H1 (cell line): ENCODE measurements around the gene GRK5. TPM values are rescaled to one million over a fixed set of nuclear protein-coding genes. Genes with fewer than 3 reads are reported as not detected.

Experiments
- CTCF ChIA-PET: fragments of 300-600 bp; sonication (Branson Sonifier 250); formaldehyde crosslinking; loops from one replicate; lab custom pipeline; 2021; ENCODE audit not compliant: partially characterized antibody; lab: Charles Lee
- POLR2A ChIA-PET: fragments of 300-600 bp; sonication (Branson Sonifier 250); formaldehyde crosslinking; loops from one replicate; lab custom pipeline; 2021; ENCODE audit warnings: inconsistent platforms; ENCODE audit not compliant: partially characterized antibody; lab: Charles Lee
- DNase-seq, 2 experiments: peaks; one replicate each; pipeline versions ENCODE4 v3.0.0 to v3.0.0-alpha.2; 2010 to 2022; ENCODE audit warnings: low spot score in 2 of 2, low read depth in 1 of 2, mixed read lengths in 1 of 2
- FAIRE-seq: peaks from 2 replicates; lab custom pipeline; 2011; peaks lifted over from hg19 to GRCh38; lab: Jason Lieb, UNC
- H2AFZ ChIP-seq: 2 replicates; pipeline ENCODE4 v1.8.1; 2012; ENCODE audit warnings: low read length, inconsistent platforms
- H2AK5ac ChIP-seq: 2 replicates; pipeline ENCODE4 v1.6.1; 2013; ENCODE audit warnings: low read depth, low read length
- H2BK120ac ChIP-seq: replicated peaks from 2 replicates; pipeline ENCODE3; 2013; ENCODE audit warnings: low read depth, low read length, inconsistent platforms
- H2BK12ac ChIP-seq: 2 replicates; pipeline ENCODE4 v1.6.1; 2013; ENCODE audit warnings: low read depth, low read length
- H2BK15ac ChIP-seq: 2 replicates; pipeline ENCODE4 v1.6.1; 2013; ENCODE audit warnings: low read length
- H2BK20ac ChIP-seq: 2 replicates; pipeline ENCODE4 v1.6.1; 2013; ENCODE audit warnings: low read length
- H2BK5ac ChIP-seq: 2 replicates; pipeline ENCODE4 v1.6.1; 2013; ENCODE audit warnings: low read depth, low read length
- H3K14ac ChIP-seq: 2 replicates; pipeline ENCODE4 v1.6.1; 2013; ENCODE audit warnings: inconsistent platforms; ENCODE audit not compliant: insufficient read length
- H3K18ac ChIP-seq: 2 replicates; pipeline ENCODE4 v1.6.1; 2013; ENCODE audit warnings: low read length; ENCODE audit errors: extremely low read depth
- H3K23ac ChIP-seq: 2 replicates; pipeline ENCODE4 v1.6.1; 2013; ENCODE audit warnings: inconsistent platforms; ENCODE audit not compliant: insufficient read length
- H3K23me2 ChIP-seq: 2 replicates; pipeline ENCODE4 v1.6.1; 2013; ENCODE audit warnings: low read depth, low read length
- H3K27ac ChIP-seq: 2 replicates; pipeline ENCODE4 v1.6.1; 2011; ENCODE audit warnings: low read depth, low read length, inconsistent platforms
- H3K27me3 ChIP-seq, 4 experiments: replicated peaks in 1 of 4; 1 replicate in 1 of 4; 2 replicates in 3 of 4; pipeline versions ENCODE4 v1.6.1 to v1.8.1; 2011 to 2013; ENCODE audit warnings: low read length in 3 of 4, mild to moderate bottlenecking in 3 of 4, inconsistent platforms in 2 of 4, mixed read lengths in 2 of 4, moderate library complexity in 1 of 4; ENCODE audit not compliant: control insufficient read depth in 3 of 4, insufficient read depth in 3 of 4; ENCODE audit errors: extremely low read depth in 1 of 4
- H3K36me3 ChIP-seq, 4 experiments: 2 replicates each; pipeline versions ENCODE4 v1.6.1 to v1.8.1; 2011 to 2013; ENCODE audit warnings: mild to moderate bottlenecking in 4 of 4, low read length in 3 of 4, moderate library complexity in 2 of 4, control low read depth in 1 of 4, inconsistent platforms in 1 of 4; ENCODE audit not compliant: insufficient read depth in 4 of 4, control insufficient read depth in 2 of 4
- H3K4ac ChIP-seq: replicated peaks from 2 replicates; pipeline ENCODE3; 2013; ENCODE audit warnings: low read length, low read depth, mixed read lengths, inconsistent platforms; ENCODE audit not compliant: insufficient read length
- H3K4me1 ChIP-seq, 4 experiments: replicated peaks in 1 of 4; 1 replicate in 1 of 4; 2 replicates in 3 of 4; pipeline versions ENCODE4 v1.6.1 to v1.8.1; 2011 to 2013; ENCODE audit warnings: low read length in 3 of 4, inconsistent platforms in 2 of 4, mixed read lengths in 1 of 4; ENCODE audit not compliant: insufficient read depth in 4 of 4, control insufficient read depth in 3 of 4
- H3K4me2 ChIP-seq, 2 experiments: 2 replicates each; pipeline versions ENCODE4 v1.6.1 to v1.8.1; 2011 to 2013; ENCODE audit warnings: low read depth in 2 of 2, low read length in 2 of 2, control low read depth in 1 of 2, inconsistent platforms in 1 of 2, mild to moderate bottlenecking in 1 of 2; ENCODE audit not compliant: insufficient read depth in 1 of 2
- H3K4me3 ChIP-seq, 4 experiments: fragments of 200-600, 300-600 bp in 1 of 4; sonication (generic), shearing (Covaris generic), sonication (Bioruptor Twin) in 1 of 4; 2 replicates each; pipeline versions ENCODE4 v1.5.1 to v1.8.1; 2011 to 2016; ENCODE audit warnings: low read length in 4 of 4, low read depth in 3 of 4, control low read depth in 2 of 4, inconsistent platforms in 2 of 4, mild to moderate bottlenecking in 2 of 4, mixed read lengths in 1 of 4, moderate library complexity in 1 of 4; ENCODE audit not compliant: insufficient read depth in 2 of 4; ENCODE audit errors: extremely low read depth in 1 of 4
- H3K56ac ChIP-seq: replicated peaks from 2 replicates; pipeline ENCODE3; 2013; ENCODE audit warnings: low read depth, mild to moderate bottlenecking, mixed read lengths, low read length, inconsistent platforms; ENCODE audit not compliant: insufficient read length
- H3K79me1 ChIP-seq: 2 replicates; pipeline ENCODE4 v1.6.1; 2013; ENCODE audit warnings: low read depth, low read length, control low read depth
- H3K79me2 ChIP-seq, 2 experiments: 2 replicates each; pipeline versions ENCODE4 v1.6.1 to v1.8.1; 2012 to 2013; ENCODE audit warnings: low read length in 2 of 2, mild to moderate bottlenecking in 2 of 2, inconsistent platforms in 1 of 2; ENCODE audit not compliant: insufficient read depth in 2 of 2, control insufficient read depth in 1 of 2
- H3K9ac ChIP-seq, 4 experiments: replicated peaks in 1 of 4; 1 replicate in 1 of 4; 2 replicates in 3 of 4; pipeline versions ENCODE4 v1.6.1 to v1.8.1; 2011 to 2013; ENCODE audit warnings: low read depth in 3 of 4, low read length in 3 of 4, control low read depth in 2 of 4, mild to moderate bottlenecking in 2 of 4, moderate library complexity in 2 of 4, inconsistent platforms in 1 of 4; ENCODE audit errors: extremely low read depth in 1 of 4
- H3K9me3 ChIP-seq, 2 experiments: 2 replicates each; pipeline versions ENCODE4 v1.6.1 to v1.8.1; 2012 to 2013; ENCODE audit warnings: mild to moderate bottlenecking in 2 of 2, moderate library complexity in 2 of 2, control low read depth in 1 of 2, inconsistent platforms in 1 of 2, low read depth in 1 of 2, low read length in 1 of 2, mixed read lengths in 1 of 2; ENCODE audit not compliant: insufficient read depth in 2 of 2
- H4K20me1 ChIP-seq, 2 experiments: replicated peaks in 1 of 2; 2 replicates each; pipeline versions ENCODE3 to v1.8.1; 2011 to 2013; ENCODE audit warnings: inconsistent platforms in 2 of 2, low read length in 2 of 2, mild to moderate bottlenecking in 1 of 2; ENCODE audit not compliant: insufficient read depth in 2 of 2, control insufficient read depth in 1 of 2
- H4K5ac ChIP-seq: 2 replicates; pipeline ENCODE4 v1.6.1; 2013; ENCODE audit warnings: low read length, low read depth, mixed read lengths, inconsistent platforms; ENCODE audit not compliant: insufficient read length
- H4K8ac ChIP-seq: 2 replicates; pipeline ENCODE4 v1.8.0; 2013; ENCODE audit warnings: mild to moderate bottlenecking, moderate library complexity, low read length, inconsistent platforms; ENCODE audit not compliant: insufficient read depth; ENCODE audit errors: extremely low read depth
- H4K91ac ChIP-seq: replicated peaks from 2 replicates; pipeline ENCODE3; 2013; ENCODE audit warnings: low read length, mixed read lengths, inconsistent platforms; ENCODE audit not compliant: insufficient read length
- BRCA1 ChIP-seq: IDR thresholded peaks from 2 replicates; pipeline ENCODE4 v1.6.1; 2012; ENCODE audit warnings: low read depth, low read length, improper control_type of control experiment
- CTBP2 ChIP-seq: IDR thresholded peaks from 2 replicates; pipeline ENCODE4 v1.7.0; 2011; ENCODE audit warnings: borderline replicate concordance, mild to moderate bottlenecking, moderate library complexity, mixed read lengths, low read length; ENCODE audit not compliant: insufficient read depth, insufficient read length
- EGR1 ChIP-seq: IDR thresholded peaks from 2 replicates; pipeline ENCODE4 v1.6.1; 2011; ENCODE audit warnings: low read depth, low read length, borderline replicate concordance
- EZH2 ChIP-seq: fragments of 200-600 bp; sonication (generic); IDR thresholded peaks from 2 replicates; pipeline ENCODE4 v1.7.1; 2012; ENCODE audit warnings: low read depth, mild to moderate bottlenecking, moderate library complexity, low read length, inconsistent platforms; ENCODE audit not compliant: severe bottlenecking
- GABPA ChIP-seq: IDR thresholded peaks from 2 replicates; pipeline ENCODE4 v1.6.1; 2011; ENCODE audit warnings: mild to moderate bottlenecking, low read length, moderate library complexity, borderline replicate concordance; ENCODE audit not compliant: insufficient read depth
- KDM4A ChIP-seq: IDR thresholded peaks from one replicate; pipeline ENCODE4 v1.7.1; 2012; ENCODE audit warnings: low read depth, mild to moderate bottlenecking, moderate library complexity, low read length, inconsistent platforms; ENCODE audit not compliant: severe bottlenecking
- RAD21 ChIP-seq, 2 experiments: IDR thresholded peaks in 1 of 2; conservative IDR thresholded peaks in 1 of 2; 2 replicates each; pipeline ENCODE4 v1.6.1; 2011; ENCODE audit warnings: low read depth in 2 of 2, low read length in 2 of 2, improper control_type of control experiment in 1 of 2, inconsistent platforms in 1 of 2, mild to moderate bottlenecking in 1 of 2, moderate library complexity in 1 of 2
- RXRA ChIP-seq: IDR thresholded peaks from 2 replicates; pipeline ENCODE4 v1.6.1; 2011; ENCODE audit warnings: low read depth, mild to moderate bottlenecking, low read length, moderate library complexity; ENCODE audit not compliant: insufficient read depth
- SP4 ChIP-seq: IDR thresholded peaks from 2 replicates; pipeline ENCODE4 v1.6.1; 2012; ENCODE audit warnings: low read length, inconsistent platforms
- TAF7 ChIP-seq: optimal IDR thresholded peaks from 2 replicates; pipeline ENCODE3; 2011; ENCODE audit warnings: low read depth, mild to moderate bottlenecking, inconsistent platforms, low read length, moderate library complexity, borderline replicate concordance
- WGBS, 2 experiments: shearing (Covaris generic) in 1 of 2; methylation state at CpG; one replicate each; pipeline versions ENCODE4 v1.1.6 to v1.1.7; 2013 to 2015; ENCODE audit warnings: low lambda C conversion rate in 2 of 2, mixed read lengths in 2 of 2, inconsistent platforms in 1 of 2, low coverage in 1 of 2, missing lambda C conversion rate in 1 of 2; ENCODE audit not compliant: insufficient replicate concordance in 2 of 2, insufficient coverage in 1 of 2, insufficient read length in 1 of 2; ENCODE audit errors: extremely low coverage in 1 of 2, missing lambda C conversion rate in 1 of 2; 5-methylcytosine and 5-hydroxymethylcytosine counted together
- polyA plus RNA-seq, 7 experiments: library from polyadenylated mRNA; depleted of rRNA in 3 of 7; stranded (reverse) in 5 of 7; unstranded in 2 of 7; fragments of >200 nt in 5 of 7; fragments of 200-250 nt in 2 of 7; gene quantifications; 1 replicate in 5 of 7; 2 replicates in 1 of 7; 4 replicates in 1 of 7; pipeline versions ENCODE4 v1.2.1 to v1.2.3, GENCODE V29; 2011 to 2013; ENCODE audit warnings: missing spikeins in 2 of 7, mixed read lengths in 2 of 7
- total RNA-seq: library from RNA; stranded (reverse); fragmentation: NEBNext Ultra II Directional; extraction: Animal tissue kit (Norgen Biotek cat#: 25700); gene quantifications from 2 replicates; pipeline ENCODE4 v1.2.1, GENCODE V29; 2021
- TF ChIP-seq, protein P1 (sequence below): IDR thresholded peaks from 2 replicates; pipeline ENCODE4 v1.6.1; 2011; ENCODE audit warnings: low read depth, mild to moderate bottlenecking, low read length; ENCODE audit not compliant: insufficient read depth

The GRK5 gene
- total and polyA plus RNA-seq, 2 of the 8 experiments (the other 6 are each of a cell fraction or from before 2014, with no cell fraction given): 0.54 to 2.5 TPM

GRCh38 chr10:119445311-119445934 is 238.1 kb downstream of the GRK5 start:
- Histone ChIP-seq H2BK20ac (peak overlapping the region; percentile 61; the same call in 1 of the 2 replicates), H3K4me2 (no peak overlapping the region), H3K79me1 (no peaks in the 10 kb centered on the region), H3K56ac (no peak overlapping the region), H2BK5ac (no peak overlapping the region; the same call in 1 of the 2 replicates), H2BK12ac (no peak overlapping the region), H4K20me1 (no peaks in the 10 kb centered on the region), H2BK15ac (no peak overlapping the region), H3K4me1 (peaks cover 0 to 4% (median 0%) of the 10 kb centered on the region in 4 experiments; a peak in 3 of 7 replicates), H2BK120ac (no peak overlapping the region), H2AK5ac (no peak overlapping the region), H3K14ac (no peak overlapping the region), H3K4ac (no peak overlapping the region), H3K36me3 (no peaks in the 10 kb centered on the region), H3K27ac (no peak overlapping the region), H3K27me3 (no peaks in the 10 kb centered on the region), H3K23me2 (no peaks in the 10 kb centered on the region), H3K9ac (no peak overlapping the region), H4K91ac (no peak overlapping the region), H3K79me2 (no peaks in the 10 kb centered on the region), H4K8ac (no peak overlapping the region), H3K23ac (no peak overlapping the region), H3K4me3 (no peak overlapping the region), H3K9me3 (no peaks in the 10 kb centered on the region), H2AFZ (peak overlapping the region; percentile 79; the same call in 1 of the 2 replicates), H3K18ac (no peak overlapping the region), H4K5ac (no peak overlapping the region)
- POLR2A ChIA-PET: no interaction called here
- no peak for FAIRE-seq
- 46% methylated on average over 8 of the region's 10 CpGs; no CpG with 5 or more reads in 1 of the 2 experiments for WGBS, 2 experiments
- DNase-seq: peak; percentile 56 to 95
- CTCF ChIA-PET: interaction anchor here (0.5 to 6.1 kb wide), 48 partner anchors 9 to 255 kb away, joined by 3 to 57 read pairs (median 4); partner anchors contain the start of gene GRK5
- TF ChIP-seq EZH2: no peak
- TF ChIP-seq GABPA: peak; percentile 71; the same call in 1 of the 2 replicates
- TF ChIP-seq KDM4A: no peak
- TF ChIP-seq, protein P1, sequence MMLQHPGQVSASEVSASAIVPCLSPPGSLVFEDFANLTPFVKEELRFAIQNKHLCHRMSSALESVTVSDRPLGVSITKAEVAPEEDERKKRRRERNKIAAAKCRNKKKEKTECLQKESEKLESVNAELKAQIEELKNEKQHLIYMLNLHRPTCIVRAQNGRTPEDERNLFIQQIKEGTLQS: no peak
- TF ChIP-seq RXRA: no peak
- no peak for TF ChIP-seq TAF7
- no peak for TF ChIP-seq CTBP2
- TF ChIP-seq EGR1: no peak
- TF ChIP-seq BRCA1: no peak
- TF ChIP-seq RAD21 (IDR thresholded peaks at IDR 0.05 in 1 of 2, conservative IDR thresholded peaks at IDR 0.05 in 1 of 2; ENCODE audit: low read depth in 2 of 2, low read length in 2 of 2): peak; percentile 83 to 85
- TF ChIP-seq SP4: no peak
